ENCODE measurements around the gene SUCLG2.

DNA sequence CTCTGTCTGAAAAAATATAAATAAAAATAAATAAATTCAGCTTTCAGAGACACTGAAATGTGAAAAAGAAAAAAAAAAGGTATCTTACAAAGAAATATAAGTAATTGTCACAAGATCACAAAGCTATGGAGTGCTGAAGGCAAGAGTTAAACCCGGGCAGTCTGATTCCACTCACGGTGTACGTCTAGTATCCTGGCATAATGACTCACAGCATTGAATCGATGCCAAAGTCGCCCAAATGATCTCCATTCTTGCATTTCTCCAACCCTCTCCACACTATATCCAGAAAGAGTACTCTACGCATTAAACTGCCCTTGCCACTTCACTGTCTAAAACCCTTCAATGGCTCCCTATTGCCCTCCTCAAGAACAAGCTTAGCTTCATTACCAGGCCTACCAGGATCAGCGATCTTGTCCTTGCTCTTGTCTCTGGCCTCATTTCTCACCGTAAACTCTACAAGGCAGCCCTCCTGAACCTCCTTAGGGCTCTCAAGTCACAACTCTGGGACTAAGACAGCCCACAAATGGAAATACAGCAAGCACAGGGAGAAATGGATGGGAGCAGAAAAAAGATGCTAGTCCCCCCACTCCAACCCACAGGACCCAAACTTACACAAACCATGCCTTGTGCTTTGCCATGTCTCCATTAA is 7.7 kb downstream of the SUCLG2 start:
- TF ChIP-seq CTCF (IDR thresholded peaks at IDR 0.05; ENCODE audit: low read depth, low read length, poor library complexity, severe bottlenecking) (no peak), EZH2phosphoT487 (IDR thresholded peaks at IDR 0.05; ENCODE audit: borderline replicate concordance, low read length) (no peak)

Measured in DOHH2 (cell line).